Measurements from ENCODE around the gene KANK4. TPM values are rescaled to one million over a fixed set of nuclear protein-coding genes. Genes with fewer than 3 reads are reported as not detected.

The KANK4 gene
- total and polyA plus RNA-seq, 2 of the 4 experiments (the other 2 are of a cell fraction) = not detected

- no peak overlapping the region for H4K8ac ChIP-seq (ENCODE audit: low read depth in 2 of 2, low read length in 2 of 2)
- no peak overlapping the region for H3K23ac ChIP-seq (ENCODE audit: low read depth, low read length)
- ChIA-PET CTCF (no interaction called here), POLR2A (ENCODE audit: unreplicated experiment) (no interaction called here)
- H3K36me3 ChIP-seq (ENCODE audit: control insufficient read depth, insufficient read depth, low read length) = no peaks in the 10 kb centered on the region
- H2BK5ac ChIP-seq (ENCODE audit: low read depth, low read length, poor library complexity, severe bottlenecking) = no peak overlapping the region
- dilution Hi-C loops (cut with HindIII; ENCODE audit: low sequenced_read_pairs, unreplicated experiment) = no loop called here
- no peak overlapping the region for H2BK15ac ChIP-seq (ENCODE audit: low read depth, low read length)
- no peak overlapping the region for H3K9ac ChIP-seq (ENCODE audit: low read depth, low read length)
- no peak overlapping the region for H2AFZ ChIP-seq (replicated peaks; ENCODE audit: low read length, poor library complexity)
- no peak overlapping the region for H2AK9ac ChIP-seq (replicated peaks; ENCODE audit: low read depth, low read length, poor library complexity)
- no peak overlapping the region for H2BK120ac ChIP-seq (ENCODE audit: low read depth, low read length)
- no peak overlapping the region for H3K27ac ChIP-seq (ENCODE audit: insufficient read depth, low read length)
- no peak overlapping the region for H3K18ac ChIP-seq (ENCODE audit: low read depth, low read length)
- H3K27me3 ChIP-seq (ENCODE audit: control insufficient read depth, insufficient read depth, low read length) = no peaks in the 10 kb centered on the region
- no peak overlapping the region for H3K4ac ChIP-seq (ENCODE audit: low read depth, low read length)
- H3K14ac ChIP-seq (replicated peaks; ENCODE audit: low read depth, low read length) = no peak overlapping the region
- H3K4me3 ChIP-seq (ENCODE audit: insufficient read depth, low read depth, low read length) = no peak overlapping the region
- H3K9me1 ChIP-seq (ENCODE audit: insufficient read depth, low read length) = no peaks in the 10 kb centered on the region
- no peak overlapping the region for H4K5ac ChIP-seq (ENCODE audit: low read depth, low read length)
- in situ Hi-C loops (cut with MboI; ENCODE audit: low sequenced_read_pairs) = no loop called here
- H3K4me2 ChIP-seq (ENCODE audit: low read depth, low read length) = no peak overlapping the region
- ATAC-seq (ENCODE audit: low read depth) = no peak
- no peak overlapping the region for H2BK20ac ChIP-seq (ENCODE audit: low read depth, low read length)
- no peak overlapping the region for H4K91ac ChIP-seq (ENCODE audit: insufficient read depth, low read depth, low read length)
- H3K9me3 ChIP-seq (ENCODE audit: control insufficient read depth, insufficient read depth, low read length) = peaks cover 15% of the 10 kb centered on the region
- no peaks in the 10 kb centered on the region for H3K4me1 ChIP-seq (ENCODE audit: control insufficient read depth, insufficient read depth, low read length)
- intact Hi-C loops (cut with micrococcal nuclease) = no loop called here
- no peak overlapping the region for H2AK5ac ChIP-seq (ENCODE audit: low read depth, low read length)
- WGBS, 2 experiments (ENCODE audit: extremely low coverage in 2 of 2, insufficient read length in 1 of 2) = 79% methylated on average over 2 of the region's 5 CpGs; no CpG with 5 or more reads in 1 of the 2 experiments
- H3K79me1 ChIP-seq (ENCODE audit: low read depth in 1 of 2, low read length in 2 of 2) = no peaks in the 10 kb centered on the region
- H4K20me1 ChIP-seq (ENCODE audit: insufficient read depth, low read length) = no peaks in the 10 kb centered on the region
- no peak for TF ChIP-seq NFE2L2 (IDR thresholded peaks at IDR 0.05; ENCODE audit: low read depth, low read length)
- no peak for TF ChIP-seq MAZ (IDR thresholded peaks at IDR 0.05; ENCODE audit: borderline replicate concordance, low read depth, low read length)
- TF ChIP-seq MXI1 (IDR thresholded peaks at IDR 0.05; ENCODE audit: borderline replicate concordance, low read depth, low read length) = no peak
- no peak for TF ChIP-seq MAFK (IDR thresholded peaks at IDR 0.05; ENCODE audit: low read depth, low read length)
- TF ChIP-seq FOS (IDR thresholded peaks at IDR 0.05; ENCODE audit: low read depth, low read length) = no peak
- no peak for TF ChIP-seq USF2 (IDR thresholded peaks at IDR 0.05; ENCODE audit: low read depth, low read length)
- TF ChIP-seq, protein P1, sequence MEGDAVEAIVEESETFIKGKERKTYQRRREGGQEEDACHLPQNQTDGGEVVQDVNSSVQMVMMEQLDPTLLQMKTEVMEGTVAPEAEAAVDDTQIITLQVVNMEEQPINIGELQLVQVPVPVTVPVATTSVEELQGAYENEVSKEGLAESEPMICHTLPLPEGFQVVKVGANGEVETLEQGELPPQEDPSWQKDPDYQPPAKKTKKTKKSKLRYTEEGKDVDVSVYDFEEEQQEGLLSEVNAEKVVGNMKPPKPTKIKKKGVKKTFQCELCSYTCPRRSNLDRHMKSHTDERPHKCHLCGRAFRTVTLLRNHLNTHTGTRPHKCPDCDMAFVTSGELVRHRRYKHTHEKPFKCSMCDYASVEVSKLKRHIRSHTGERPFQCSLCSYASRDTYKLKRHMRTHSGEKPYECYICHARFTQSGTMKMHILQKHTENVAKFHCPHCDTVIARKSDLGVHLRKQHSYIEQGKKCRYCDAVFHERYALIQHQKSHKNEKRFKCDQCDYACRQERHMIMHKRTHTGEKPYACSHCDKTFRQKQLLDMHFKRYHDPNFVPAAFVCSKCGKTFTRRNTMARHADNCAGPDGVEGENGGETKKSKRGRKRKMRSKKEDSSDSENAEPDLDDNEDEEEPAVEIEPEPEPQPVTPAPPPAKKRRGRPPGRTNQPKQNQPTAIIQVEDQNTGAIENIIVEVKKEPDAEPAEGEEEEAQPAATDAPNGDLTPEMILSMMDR (conservative IDR thresholded peaks at IDR 0.05; ENCODE audit: low read depth, low read length) = no peak
- no peak for TF ChIP-seq ELK1 (IDR thresholded peaks at IDR 0.05; ENCODE audit: borderline replicate concordance, low read depth, low read length)
- TF ChIP-seq CEBPB (IDR thresholded peaks at IDR 0.05; ENCODE audit: low read depth, low read length) = no peak
- TF ChIP-seq CHD1 (IDR thresholded peaks at IDR 0.05; ENCODE audit: low read depth, low read length) = no peak
- no peak overlapping the region for H3K56ac ChIP-seq (ENCODE audit: extremely low read depth, insufficient read depth, low read length)
- peak; percentile 19 for DNase-seq
- no TSS peak for BruUV-seq (replicated peaks)
Measured at GRCh38 chr1:62230718-62231117, 88.5 kb downstream of the KANK4 start.

All from IMR-90 (cell line).